H1 (cell line): Measurements from ENCODE around the gene VWCE. TPM values are rescaled to one million over a fixed set of nuclear protein-coding genes. Genes with fewer than 3 reads are reported as not detected.

Experiments
- CHD7 ChIP-seq: fragments of 300-600 bp; sonication (generic); IDR thresholded peaks from 2 replicates; pipeline ENCODE4 v1.7.1; 2012; ENCODE audit warnings: low read length, moderate library complexity, mild to moderate bottlenecking, inconsistent platforms; ENCODE audit not compliant: insufficient replicate concordance
- SP4 ChIP-seq: IDR thresholded peaks from 2 replicates; pipeline ENCODE4 v1.6.1; 2012; ENCODE audit warnings: low read length, inconsistent platforms
- ZNF274 ChIP-seq: IDR thresholded peaks from 2 replicates; pipeline ENCODE4 v1.7.0; 2012; ENCODE audit warnings: low read length, borderline replicate concordance; ENCODE audit errors: extremely low read depth
- polyA plus RNA-seq, 7 experiments: library from polyadenylated mRNA; depleted of rRNA in 3 of 7; stranded (reverse) in 5 of 7; unstranded in 2 of 7; fragments of >200 nt in 5 of 7; fragments of 200-250 nt in 2 of 7; gene quantifications; 1 replicate in 5 of 7; 2 replicates in 1 of 7; 4 replicates in 1 of 7; pipeline versions ENCODE4 v1.2.1 to v1.2.3, GENCODE V29; 2011 to 2013; ENCODE audit warnings: missing spikeins in 2 of 7, mixed read lengths in 2 of 7
- total RNA-seq: library from RNA; stranded (reverse); fragmentation: NEBNext Ultra II Directional; extraction: Animal tissue kit (Norgen Biotek cat#: 25700); gene quantifications from 2 replicates; pipeline ENCODE4 v1.2.1, GENCODE V29; 2021

VWCE gene
- total and polyA plus RNA-seq, 2 of the 8 experiments (the other 6 are each of a cell fraction or from before 2014, with no cell fraction given): 9.5 to 12.3 TPM

DNA sequence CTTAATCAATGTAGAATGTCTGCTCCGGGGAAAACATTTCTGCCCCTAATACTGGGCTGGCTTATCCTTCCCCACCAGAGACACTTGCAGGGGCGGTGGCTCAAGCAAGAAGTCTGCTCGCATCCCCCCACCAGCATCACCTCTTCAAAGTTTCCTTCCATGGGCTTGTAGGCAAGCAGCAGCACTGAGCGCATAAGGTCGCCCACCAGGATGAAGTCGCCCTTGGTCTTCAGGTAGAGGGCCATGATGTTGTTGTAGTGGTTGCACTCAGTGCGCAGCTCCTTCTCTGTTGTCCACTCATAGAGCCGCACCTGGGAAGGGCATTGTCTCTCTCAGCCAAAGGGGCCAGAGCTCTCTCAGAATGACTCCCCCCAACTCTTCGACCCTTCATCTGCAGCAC is 8.6 kb upstream of the VWCE start (continued):
- no peak for TF ChIP-seq CHD7
- TF ChIP-seq ZNF274: no peak
- TF ChIP-seq SP4: no peak
